Trophoblast cell (in vitro differentiated cells and primary cell): ENCODE results near the gene RRP7A.
"Not testable (repeated sequence)": the region's sequence is repeated elsewhere in the genome, so short reads cannot be mapped to it uniquely, and the experiment has no call there.

ENCODE experiments used
- DNase-seq, 2 donors: peaks; one replicate each; pipeline ENCODE4 v3.0.0-alpha.2; 2016
- H2AFZ ChIP-seq: 2 replicates; pipeline ENCODE4 v1.6.1; 2013; ENCODE audit warnings: low read length, moderate library complexity, mild to moderate bottlenecking; ENCODE audit not compliant: insufficient read depth, poor library complexity
- H2AK5ac ChIP-seq: 2 replicates; pipeline ENCODE4 v1.6.1; 2013; ENCODE audit warnings: mild to moderate bottlenecking, low read length
- H2BK120ac ChIP-seq: 2 replicates; pipeline ENCODE4 v1.6.1; 2013; ENCODE audit warnings: low read length, mild to moderate bottlenecking, moderate library complexity; ENCODE audit not compliant: insufficient read depth, poor library complexity
- H2BK12ac ChIP-seq: 2 replicates; pipeline ENCODE4 v1.6.1; 2013; ENCODE audit warnings: mild to moderate bottlenecking, low read length, moderate library complexity
- H2BK5ac ChIP-seq: 2 replicates; pipeline ENCODE4 v1.6.1; 2013; ENCODE audit warnings: low read length, low read depth, moderate library complexity, mild to moderate bottlenecking; ENCODE audit not compliant: poor library complexity
- H3K14ac ChIP-seq: 2 replicates; pipeline ENCODE4 v1.6.1; 2013; ENCODE audit warnings: mild to moderate bottlenecking, low read length
- H3K18ac ChIP-seq: 2 replicates; pipeline ENCODE4 v1.6.1; 2013; ENCODE audit warnings: mild to moderate bottlenecking, low read length
- H3K23ac ChIP-seq: 2 replicates; pipeline ENCODE4 v1.6.1; 2013; ENCODE audit warnings: low read length
- H3K27ac ChIP-seq: 2 replicates; pipeline ENCODE4 v1.5.1; 2013; ENCODE audit warnings: low read depth, mild to moderate bottlenecking, inconsistent platforms, low read length, moderate library complexity
- H3K27me3 ChIP-seq: 2 replicates; pipeline ENCODE4 v1.6.1; 2013; ENCODE audit warnings: inconsistent platforms, mild to moderate bottlenecking, low read length, moderate library complexity; ENCODE audit not compliant: insufficient read depth
- H3K36me3 ChIP-seq, 2 experiments: 1 replicate in 1 of 2; 2 replicates in 1 of 2; pipeline ENCODE4 v1.6.1; 2013; ENCODE audit warnings: low read length in 2 of 2, mild to moderate bottlenecking in 2 of 2, moderate library complexity in 1 of 2; ENCODE audit not compliant: insufficient read depth in 2 of 2, control insufficient read depth in 1 of 2
- H3K4ac ChIP-seq: 2 replicates; pipeline ENCODE4 v1.6.1; 2013; ENCODE audit warnings: low read depth, mild to moderate bottlenecking, low read length, moderate library complexity
- H3K4me1 ChIP-seq, 2 experiments: 1 replicate in 1 of 2; 2 replicates in 1 of 2; pipeline ENCODE4 v1.6.1; 2013; ENCODE audit warnings: low read length in 2 of 2, mild to moderate bottlenecking in 2 of 2, moderate library complexity in 1 of 2; ENCODE audit not compliant: insufficient read depth in 2 of 2, control insufficient read depth in 1 of 2
- H3K4me2 ChIP-seq: 2 replicates; pipeline ENCODE4 v1.6.1; 2013; ENCODE audit warnings: inconsistent platforms, mild to moderate bottlenecking, low read length, moderate library complexity
- H3K4me3 ChIP-seq: 2 replicates; pipeline ENCODE4 v1.5.1; 2013; ENCODE audit warnings: mild to moderate bottlenecking, low read depth, low read length, inconsistent platforms
- H3K79me1 ChIP-seq: one replicate; pipeline ENCODE4 v1.6.1; 2013; ENCODE audit warnings: low read length
- H3K79me2 ChIP-seq: 2 replicates; pipeline ENCODE4 v1.6.1; 2013; ENCODE audit warnings: low read length, mild to moderate bottlenecking; ENCODE audit not compliant: control insufficient read depth, insufficient read depth, poor library complexity
- H3K9ac ChIP-seq: 2 replicates; pipeline ENCODE4 v1.6.1; 2013; ENCODE audit warnings: mild to moderate bottlenecking, low read length
- H3K9me3 ChIP-seq: 2 replicates; pipeline ENCODE4 v1.6.1; 2013; ENCODE audit warnings: low read depth, mild to moderate bottlenecking, control low read depth, inconsistent platforms, low read length; ENCODE audit not compliant: insufficient read depth
- H4K12ac ChIP-seq: 2 replicates; pipeline ENCODE4 v1.6.1; 2013; ENCODE audit warnings: low read depth, mild to moderate bottlenecking, low read length, moderate library complexity
- H4K8ac ChIP-seq: 2 replicates; pipeline ENCODE4 v1.6.1; 2013; ENCODE audit warnings: low read depth, mild to moderate bottlenecking, low read length, moderate library complexity
- H4K91ac ChIP-seq: one replicate; pipeline ENCODE4 v1.6.1; 2013; ENCODE audit warnings: low read depth, mild to moderate bottlenecking, low read length, moderate library complexity
- WGBS: extraction: QIAGEN DNeasy Blood & Tissue Kit; methylation state at CpG from one replicate; pipeline ENCODE4 v1.1.7; 2013; ENCODE audit warnings: missing lambda C conversion rate; ENCODE audit not compliant: insufficient read length, insufficient coverage; ENCODE audit errors: extremely low coverage; 5-methylcytosine and 5-hydroxymethylcytosine counted together

RRP7A gene

GRCh38 chr22:42549331-42550060 lies 29.9 kb upstream of the RRP7A start:
- no peak overlapping the region for H3K4me3 ChIP-seq
- H3K36me3 ChIP-seq, result no peaks in the 10 kb centered on the region
- H2AK5ac ChIP-seq, result no peak overlapping the region
- H3K9ac ChIP-seq, result no peak overlapping the region
- no peak overlapping the region for H3K18ac ChIP-seq
- no peak overlapping the region for H3K27ac ChIP-seq
- no peak overlapping the region for H3K4ac ChIP-seq
- no CpG with 5 or more reads among the region's 11 CpGs for WGBS
- H3K79me2 ChIP-seq, result peaks cover 3% of the 10 kb centered on the region
- H4K12ac ChIP-seq, result no peak overlapping the region
- H2BK12ac ChIP-seq, result no peak overlapping the region
- H3K9me3 ChIP-seq, result no peaks in the 10 kb centered on the region
- no peak overlapping the region for H2BK120ac ChIP-seq
- no peak overlapping the region for H4K8ac ChIP-seq
- no peak overlapping the region for H3K14ac ChIP-seq
- no peak for DNase-seq
- no peak overlapping the region for H2BK5ac ChIP-seq
- H2AFZ ChIP-seq, result no peak overlapping the region
- no peak overlapping the region for H3K4me2 ChIP-seq
- no peak overlapping the region for H3K23ac ChIP-seq
- peaks cover 5% of the 10 kb centered on the region in 2 experiments for H3K4me1 ChIP-seq
- H4K91ac ChIP-seq, result no peak overlapping the region
- no peaks in the 10 kb centered on the region for H3K27me3 ChIP-seq
- peaks cover 6% of the 10 kb centered on the region for H3K79me1 ChIP-seq

- Histone ChIP-seq H4K8ac (no peak overlapping the region), H3K27ac (no peak overlapping the region), H4K12ac (no peak overlapping the region), H3K4ac (no peak overlapping the region), H2BK12ac (no peak overlapping the region), H3K4me2 (no peak overlapping the region), H2BK120ac (no peak overlapping the region), H3K4me3 (no peak overlapping the region), H3K36me3 (no peaks in the 10 kb centered on the region), H2AK5ac (no peak overlapping the region), H3K23ac (no peak overlapping the region), H3K18ac (no peak overlapping the region), H3K9ac (no peak overlapping the region), H3K9me3 (no peaks in the 10 kb centered on the region), H3K79me1 (peaks cover 2% of the 10 kb centered on the region), H2BK5ac (no peak overlapping the region), H3K79me2 (no peaks in the 10 kb centered on the region), H4K91ac (no peak overlapping the region), H3K14ac (no peak overlapping the region), H3K27me3 (no peaks in the 10 kb centered on the region), H2AFZ (no peak overlapping the region), H3K4me1 (no peaks in the 10 kb centered on the region)
- no peak for DNase-seq
- WGBS, result no CpG with 5 or more reads among the region's 19 CpGs
These were observed 29.2 kb upstream of the RRP7A start for GRCh38 chr22:42548597-42549330.

- no CpG with 5 or more reads among the region's 6 CpGs for WGBS
- not testable (repeated sequence) for H2BK120ac ChIP-seq, H3K14ac ChIP-seq, H3K4me2 ChIP-seq, H3K27ac ChIP-seq, H2BK12ac ChIP-seq, H3K27me3 ChIP-seq, H3K79me1 ChIP-seq, DNase-seq, H2AFZ ChIP-seq, H4K12ac ChIP-seq, H2AK5ac ChIP-seq, H3K18ac ChIP-seq, H3K9me3 ChIP-seq, H3K36me3 ChIP-seq, H4K8ac ChIP-seq, H3K4me1 ChIP-seq, H3K23ac ChIP-seq, H2BK5ac ChIP-seq, H3K79me2 ChIP-seq, H3K4ac ChIP-seq, H3K9ac ChIP-seq, H4K91ac ChIP-seq, H3K4me3 ChIP-seq
These were observed 28.5 kb upstream of the RRP7A start for GRCh38 chr22:42548126-42548525.

- Histone ChIP-seq H2BK120ac (no peak overlapping the region), H3K4me1 (no peaks in the 10 kb centered on the region), H3K27ac (no peak overlapping the region), H3K4me3 (no peak overlapping the region), H2AK5ac (no peak overlapping the region), H3K79me2 (no peaks in the 10 kb centered on the region), H3K36me3 (no peaks in the 10 kb centered on the region), H3K23ac (no peak overlapping the region), H2BK12ac (no peak overlapping the region), H4K8ac (no peak overlapping the region), H3K18ac (no peak overlapping the region), H3K9me3 (no peaks in the 10 kb centered on the region), H3K79me1 (no peaks in the 10 kb centered on the region), H3K27me3 (no peaks in the 10 kb centered on the region), H3K4ac (no peak overlapping the region), H4K91ac (no peak overlapping the region), H3K4me2 (no peak overlapping the region), H3K9ac (no peak overlapping the region), H2BK5ac (no peak overlapping the region), H4K12ac (no peak overlapping the region), H2AFZ (no peak overlapping the region), H3K14ac (no peak overlapping the region)
- DNase-seq, result no peak
- no CpG with 5 or more reads among the region's 9 CpGs for WGBS
These were observed 28.0 kb upstream of the RRP7A start for GRCh38 chr22:42547562-42547961.
